Measurements from ENCODE around the gene CLEC2L.
"Not testable (repeated sequence)": the region's sequence is repeated elsewhere in the genome, so short reads cannot be mapped to it uniquely, and the experiment has no call there.

Gene CLEC2L

GRCh38 chr7:139523968-139524815 is 707 bp downstream of the CLEC2L start:
- no peak for DNase-seq

GRCh38 chr7:139525239-139525638 is 1.8 kb downstream of the CLEC2L start:
- DNase-seq = no peak

- no peak for DNase-seq
Observed at GRCh38 chr7:139525750-139526149, 2.3 kb downstream of the CLEC2L start.

- no peak for DNase-seq
Observed at GRCh38 chr7:139526578-139527544, 3.4 kb downstream of the CLEC2L start.

- no peak for DNase-seq
Observed at GRCh38 chr7:139531094-139531493, 7.6 kb downstream of the CLEC2L start.

GRCh38 chr7:139532636-139533155 is 9.2 kb downstream of the CLEC2L start:
- DNase-seq = no peak

- no peak for DNase-seq
Observed at GRCh38 chr7:139534096-139534495, 10.6 kb downstream of the CLEC2L start.

- no peak for DNase-seq
Observed at GRCh38 chr7:139534966-139535651, 11.6 kb downstream of the CLEC2L start.

- DNase-seq = no peak
Observed at GRCh38 chr7:139536152-139536551, 12.7 kb downstream of the CLEC2L start.

- DNase-seq = no peak
Observed at GRCh38 chr7:139538881-139539635, 15.6 kb downstream of the CLEC2L start.

- DNase-seq = no peak
Observed at GRCh38 chr7:139540203-139540602, 16.7 kb downstream of the CLEC2L start.

GRCh38 chr7:139541600-139542307 is 18.3 kb downstream of the CLEC2L start:
- DNase-seq = no peak

GRCh38 chr7:139542308-139543151 is 19.0 kb downstream of the CLEC2L start:
- no peak for DNase-seq

- DNase-seq = no peak
Observed at GRCh38 chr7:139543801-139544603, 20.5 kb downstream of the CLEC2L start.

GRCh38 chr7:139544645-139545044 is 21.2 kb downstream of the CLEC2L start:
- DNase-seq = no peak

- no peak for DNase-seq
Observed at GRCh38 chr7:139548302-139549028, 25.0 kb downstream of the CLEC2L start.

GRCh38 chr7:139553991-139554700 is 30.7 kb downstream of the CLEC2L start:
- DNase-seq = not testable (repeated sequence)
